Smooth muscle cell (in vitro differentiated cells): Measurements from ENCODE around the gene MAPK8IP2. TPM values are rescaled to one million over a fixed set of nuclear protein-coding genes. Genes with fewer than 3 reads are reported as not detected.

Experiments used
- DNase-seq: peaks from one replicate; lab custom pipeline; 2025; ENCODE audit not compliant: unreplicated experiment; lab: John Stamatoyannopoulos, UW
- H2AFZ ChIP-seq: fragments of 200-600 bp; sonication (generic); 2 replicates; pipeline ENCODE4 v1.6.0; 2016; ENCODE audit warnings: antibody characterized with exemption, low read depth, mild to moderate bottlenecking
- H3F3A ChIP-seq: fragments of 200-600 bp; sonication (generic); 2 replicates; pipeline ENCODE4 v1.6.0; 2017; ENCODE audit warnings: antibody characterized with exemption, low read depth
- H3K27ac ChIP-seq: fragments of 200-600 bp; sonication (generic); 2 replicates; pipeline ENCODE4 v1.5.1; 2016; ENCODE audit warnings: low read depth, mild to moderate bottlenecking
- H3K27me3 ChIP-seq: fragments of 200-600 bp; sonication (generic); 2 replicates; pipeline ENCODE4 v1.6.1; 2016; ENCODE audit warnings: low read depth, mild to moderate bottlenecking
- H3K36me3 ChIP-seq: fragments of 200-600 bp; sonication (generic); 2 replicates; pipeline ENCODE4 v1.5.1; 2016; ENCODE audit warnings: low read depth
- H3K4me1 ChIP-seq: fragments of 200-600 bp; sonication (generic); 2 replicates; pipeline ENCODE4 v1.5.1; 2016; ENCODE audit warnings: low read depth
- H3K4me2 ChIP-seq: fragments of 200-600 bp; sonication (generic); 2 replicates; pipeline ENCODE4 v1.6.0; 2016; ENCODE audit warnings: mild to moderate bottlenecking
- H3K4me3 ChIP-seq: fragments of 200-600 bp; sonication (generic); 2 replicates; pipeline ENCODE4 v1.5.1; 2016; ENCODE audit warnings: mild to moderate bottlenecking
- H3K79me2 ChIP-seq: fragments of 200-600 bp; sonication (generic); 2 replicates; pipeline ENCODE4 v1.6.0; 2016; ENCODE audit warnings: low read depth, mild to moderate bottlenecking
- H3K9ac ChIP-seq: fragments of 200-600 bp; sonication (generic); 2 replicates; pipeline ENCODE4 v1.6.0; 2016; ENCODE audit warnings: low read depth
- H3K9me3 ChIP-seq: fragments of 200-600 bp; sonication (generic); replicated peaks from 2 replicates; pipeline ENCODE4 v1.5.1; 2016; ENCODE audit warnings: low read depth
- H4K20me1 ChIP-seq: fragments of 200-600 bp; sonication (generic); 2 replicates; pipeline ENCODE4 v1.6.0; 2016; ENCODE audit warnings: low read depth
- CTCF ChIP-seq: fragments of 200-600 bp; sonication (generic); IDR thresholded peaks from 2 replicates; pipeline ENCODE4 v1.5.1; 2017; ENCODE audit warnings: borderline replicate concordance, mild to moderate bottlenecking, antibody characterized with exemption; ENCODE audit not compliant: insufficient read depth, poor library complexity, severe bottlenecking
- WGBS: methylation state at CpG from one replicate; pipeline ENCODE4 v1.1.7; 2016; ENCODE audit warnings: low lambda C conversion rate; 5-methylcytosine and 5-hydroxymethylcytosine counted together
- polyA plus RNA-seq: library from polyadenylated mRNA; unstranded; fragments of >200 nt; fragmentation: Nextera tagmentation; extraction: Ambion mirVana; gene quantifications from 2 replicates; pipeline ENCODE4 v1.2.1, GENCODE V29; 2016
- total RNA-seq: library from RNA; depleted of rRNA; stranded (reverse); fragments of >200 nt; gene quantifications from 2 replicates; pipeline ENCODE4 v1.2.3, GENCODE V29; 2014

MAPK8IP2 gene
- total and polyA plus RNA-seq, 2 experiments from 2014 or later = 0.63 to 1.2 TPM

GRCh38 chr22:50611341-50612060 is 10.9 kb downstream of the MAPK8IP2 start:
- Histone ChIP-seq H3K4me3 (no peak overlapping the region), H3K9ac (no peak overlapping the region), H3K27ac (no peak overlapping the region), H3K27me3 (peaks cover 13% of the 10 kb centered on the region), H3K36me3 (no peaks in the 10 kb centered on the region), H3F3A (no peaks in the 10 kb centered on the region), H3K4me1 (no peaks in the 10 kb centered on the region), H3K79me2 (no peaks in the 10 kb centered on the region), H4K20me1 (no peaks in the 10 kb centered on the region), H2AFZ (no peak overlapping the region), H3K9me3 (no peaks in the 10 kb centered on the region), H3K4me2 (no peak overlapping the region)
- TF ChIP-seq CTCF = no peak
- WGBS = 94% methylated on average over 26 of the region's 26 CpGs
- DNase-seq = no peak

GRCh38 chr22:50612168-50612527 is 11.6 kb downstream of the MAPK8IP2 start:
- Histone ChIP-seq H3F3A (no peaks in the 10 kb centered on the region), H3K27me3 (peaks cover 9% of the 10 kb centered on the region), H3K4me1 (no peaks in the 10 kb centered on the region), H3K4me2 (no peak overlapping the region), H3K9me3 (no peaks in the 10 kb centered on the region), H3K79me2 (no peaks in the 10 kb centered on the region), H3K36me3 (no peaks in the 10 kb centered on the region), H2AFZ (no peak overlapping the region), H3K4me3 (no peak overlapping the region), H3K27ac (no peak overlapping the region), H4K20me1 (no peaks in the 10 kb centered on the region), H3K9ac (no peak overlapping the region)
- WGBS = 84% methylated on average over 6 of the region's 6 CpGs
- no peak for TF ChIP-seq CTCF
- no peak for DNase-seq

DNA sequence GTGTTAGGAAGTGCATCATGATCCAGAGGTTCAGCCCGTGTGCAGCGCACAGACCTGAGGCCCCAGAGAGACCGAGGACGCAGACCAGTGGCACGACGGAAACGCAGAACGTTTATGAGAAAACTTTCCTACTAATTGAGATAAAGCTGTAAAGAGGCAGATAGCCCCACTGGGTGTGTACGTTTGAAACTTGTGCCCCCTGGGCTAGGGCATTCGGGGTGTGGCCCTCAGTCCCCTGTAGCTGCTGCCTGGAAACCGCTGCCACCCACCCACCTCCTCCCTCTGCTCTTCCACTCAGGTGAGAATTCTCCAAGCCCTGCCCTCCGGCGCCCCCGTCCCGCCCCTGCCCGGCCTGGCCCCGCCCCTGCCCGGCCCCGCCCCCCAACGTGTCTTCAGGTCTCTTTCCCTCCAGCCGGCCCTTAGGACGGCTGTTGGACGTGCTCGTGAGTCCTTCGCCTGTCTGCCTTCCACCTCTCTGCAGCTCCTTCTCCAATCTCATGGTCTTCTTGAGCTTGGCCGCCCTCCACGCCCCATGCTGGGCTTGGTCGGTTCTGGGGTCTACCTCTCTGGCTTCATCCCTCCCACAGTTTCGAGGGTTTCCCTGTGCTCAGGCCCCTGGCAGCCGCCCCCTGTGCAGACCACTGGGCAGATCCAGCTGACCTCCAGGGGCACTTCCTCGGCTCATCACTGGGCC is 12.1 kb downstream of the MAPK8IP2 start:
- no peaks in the 10 kb centered on the region for H3K36me3 ChIP-seq
- no peak overlapping the region for H2AFZ ChIP-seq
- no peaks in the 10 kb centered on the region for H3K79me2 ChIP-seq
- H3K27ac ChIP-seq = no peak overlapping the region
- no peak overlapping the region for H3K4me3 ChIP-seq
- no peaks in the 10 kb centered on the region for H3K9me3 ChIP-seq
- TF ChIP-seq CTCF = no peak
- no peak overlapping the region for H3K9ac ChIP-seq
- WGBS = 69% methylated on average over 20 of the region's 31 CpGs
- H3K4me1 ChIP-seq = no peaks in the 10 kb centered on the region
- peaks cover 4% of the 10 kb centered on the region for H3K27me3 ChIP-seq
- H3K4me2 ChIP-seq = no peak overlapping the region
- no peaks in the 10 kb centered on the region for H4K20me1 ChIP-seq
- H3F3A ChIP-seq = no peaks in the 10 kb centered on the region
- DNase-seq = no peak
